HEK293 (cell line): ENCODE data around the gene TMEM255A.

Experiments used
- CTCF ChIA-PET: fragments of 350-600 bp; formaldehyde crosslinking; extraction: SDS; loops from one replicate; lab custom pipeline; 2021; ENCODE audit warnings: antibody characterized with exemption; lab: Yijun Ruan, JAX
- POLR2A ChIA-PET: fragments of 300-600 bp; formaldehyde crosslinking; extraction: SDS; loops from one replicate; lab custom pipeline; 2020; ENCODE audit warnings: antibody characterized with exemption, inconsistent platforms; lab: Yijun Ruan, JAX
- H3K27ac ChIP-seq: fragments of 200-500 bp; sonication (Bioruptor generic); 2 replicates; pipeline ENCODE4 v1.5.1; 2014; ENCODE audit warnings: low read depth, low read length, control low read depth, inconsistent platforms; ENCODE audit errors: extremely low read depth
- H3K36me3 ChIP-seq, 2 experiments: fragments of 200-500 bp in 1 of 2; sonication (Bioruptor generic) in 1 of 2; 1 replicate in 1 of 2; 2 replicates in 1 of 2; pipeline ENCODE4 v1.5.1; 2014 to 2017; ENCODE audit warnings: inconsistent platforms in 2 of 2, low read length in 2 of 2; ENCODE audit not compliant: control insufficient read depth in 2 of 2, insufficient read depth in 1 of 2
- H3K4me1 ChIP-seq: fragments of 200-500 bp; sonication (Bioruptor generic); 2 replicates; pipeline ENCODE4 v1.5.1; 2014; ENCODE audit warnings: mild to moderate bottlenecking, low read length, inconsistent platforms; ENCODE audit not compliant: control insufficient read depth, insufficient read depth
- H3K4me3 ChIP-seq: 2 replicates; pipeline ENCODE4 v1.5.1; 2011; ENCODE audit warnings: low read depth, mild to moderate bottlenecking, control low read depth, low read length, moderate library complexity
- H3K9me3 ChIP-seq: fragments of 200-500 bp; sonication (Bioruptor generic); 2 replicates; pipeline ENCODE4 v1.5.1; 2014; ENCODE audit warnings: low read depth, low read length, inconsistent platforms; ENCODE audit not compliant: control insufficient read depth, insufficient read depth
- FEZF1 ChIP-seq: fragments of 450-650 bp; formaldehyde crosslinking; IDR thresholded peaks from 2 replicates; pipeline ENCODE4 v1.5.1; 2016; ENCODE audit warnings: missing biosample characterization, missing genetic modification characterization
- MEIS1 ChIP-seq: sonication (generic); formaldehyde crosslinking; IDR thresholded peaks from 2 replicates; pipeline ENCODE4 v1.8.1; 2022; ENCODE audit warnings: missing genetic modification reagents, mild to moderate bottlenecking, borderline replicate concordance
- YY2 ChIP-seq: fragments of 450-650 bp; formaldehyde crosslinking; IDR thresholded peaks from 2 replicates; pipeline ENCODE4 v1.5.1; 2016; ENCODE audit warnings: missing biosample characterization, missing genetic modification characterization
- ZBTB10 ChIP-seq: fragments of 450-650 bp; formaldehyde crosslinking; IDR thresholded peaks from 2 replicates; pipeline ENCODE4 v1.5.1; 2016; ENCODE audit warnings: missing biosample characterization, missing genetic modification characterization
- ZBTB20 ChIP-seq: fragments of 450-650 bp; formaldehyde crosslinking; IDR thresholded peaks from 2 replicates; pipeline ENCODE4 v1.5.1; 2016; ENCODE audit warnings: missing biosample characterization, missing genetic modification characterization
- ZBTB44 ChIP-seq: fragments of 450-650 bp; IDR thresholded peaks from 2 replicates; pipeline ENCODE4 v1.5.1; 2018; ENCODE audit warnings: missing biosample characterization, mild to moderate bottlenecking, missing genetic modification characterization
- ZBTB6 ChIP-seq: fragments of 450-650 bp; formaldehyde crosslinking; IDR thresholded peaks from 2 replicates; pipeline ENCODE4 v1.5.1; 2017; ENCODE audit warnings: missing biosample characterization, missing genetic modification characterization
- ZIC2 ChIP-seq: fragments of 450-650 bp; formaldehyde crosslinking; IDR thresholded peaks from 2 replicates; pipeline ENCODE4 v1.5.1; 2016; ENCODE audit warnings: missing biosample characterization, missing genetic modification characterization
- ZNF221 ChIP-seq: fragments of 450-650 bp; formaldehyde crosslinking; IDR thresholded peaks from 2 replicates; pipeline ENCODE4 v1.5.1; 2017; ENCODE audit warnings: missing biosample characterization, missing genetic modification characterization, borderline replicate concordance
- ZNF341 ChIP-seq: fragments of 450-650 bp; formaldehyde crosslinking; IDR thresholded peaks from 2 replicates; pipeline ENCODE4; 2016; ENCODE audit warnings: low read depth, missing biosample characterization, missing genetic modification characterization
- ZNF394 ChIP-seq: fragments of 450-650 bp; formaldehyde crosslinking; IDR thresholded peaks from 2 replicates; pipeline ENCODE4 v1.5.1; 2016; ENCODE audit warnings: missing biosample characterization, missing genetic modification characterization, mild to moderate bottlenecking, moderate library complexity, borderline replicate concordance
- ZNF404 ChIP-seq: fragments of 450-650 bp; formaldehyde crosslinking; IDR thresholded peaks from 2 replicates; pipeline ENCODE4 v1.5.1; 2017; ENCODE audit warnings: missing biosample characterization, missing genetic modification characterization
- ZNF48 ChIP-seq: fragments of 450-650 bp; formaldehyde crosslinking; IDR thresholded peaks from 2 replicates; pipeline ENCODE4 v1.5.1; 2016; ENCODE audit warnings: missing biosample characterization, missing genetic modification characterization
- ZNF548 ChIP-seq: fragments of 450-650 bp; formaldehyde crosslinking; IDR thresholded peaks from 2 replicates; pipeline ENCODE4 v1.5.1; 2016; ENCODE audit warnings: missing biosample characterization, missing genetic modification characterization
- ZNF623 ChIP-seq: fragments of 450-650 bp; formaldehyde crosslinking; IDR thresholded peaks from 2 replicates; pipeline ENCODE4 v1.5.1; 2016; ENCODE audit warnings: missing biosample characterization, missing genetic modification characterization
- ZNF701 ChIP-seq: fragments of 450-650 bp; formaldehyde crosslinking; IDR thresholded peaks from 2 replicates; pipeline ENCODE4 v1.5.1; 2016; ENCODE audit warnings: missing biosample characterization, missing genetic modification characterization
- ZNF747 ChIP-seq: fragments of 450-650 bp; formaldehyde crosslinking; IDR thresholded peaks from 2 replicates; pipeline ENCODE4 v1.5.1; 2016; ENCODE audit warnings: missing biosample characterization, missing genetic modification characterization
- ZNF792 ChIP-seq: fragments of 450-650 bp; formaldehyde crosslinking; IDR thresholded peaks from 2 replicates; pipeline ENCODE4 v1.5.1; 2016; ENCODE audit warnings: missing biosample characterization, missing genetic modification characterization
- ZXDB ChIP-seq: fragments of 450-650 bp; formaldehyde crosslinking; IDR thresholded peaks from 2 replicates; pipeline ENCODE4 v1.5.1; 2016; ENCODE audit warnings: missing biosample characterization, missing genetic modification characterization
- TF ChIP-seq, protein P1 (sequence below): fragments of 450-650 bp; formaldehyde crosslinking; IDR thresholded peaks from 2 replicates; pipeline ENCODE4 v1.5.1; 2016; ENCODE audit warnings: missing biosample characterization, missing genetic modification characterization, borderline replicate concordance
- TF ChIP-seq, protein P2 (sequence below): fragments of 450-650 bp; formaldehyde crosslinking; IDR thresholded peaks from 2 replicates; pipeline ENCODE4 v1.5.1; 2016; ENCODE audit warnings: missing biosample characterization, missing genetic modification characterization
- TF ChIP-seq, protein P3 (sequence below): fragments of 450-650 bp; formaldehyde crosslinking; IDR thresholded peaks from 2 replicates; pipeline ENCODE4 v1.5.1; 2017; ENCODE audit warnings: missing biosample characterization, missing genetic modification characterization
- TF ChIP-seq, protein P4 (sequence below): fragments of 450-650 bp; formaldehyde crosslinking; IDR thresholded peaks from 2 replicates; pipeline ENCODE4 v1.5.1; 2017; ENCODE audit warnings: missing biosample characterization, missing genetic modification characterization

The TMEM255A gene

GRCh38 chrX:120294651-120295050 is 16.6 kb downstream of the TMEM255A start (continued):
- TF ChIP-seq, protein P1, sequence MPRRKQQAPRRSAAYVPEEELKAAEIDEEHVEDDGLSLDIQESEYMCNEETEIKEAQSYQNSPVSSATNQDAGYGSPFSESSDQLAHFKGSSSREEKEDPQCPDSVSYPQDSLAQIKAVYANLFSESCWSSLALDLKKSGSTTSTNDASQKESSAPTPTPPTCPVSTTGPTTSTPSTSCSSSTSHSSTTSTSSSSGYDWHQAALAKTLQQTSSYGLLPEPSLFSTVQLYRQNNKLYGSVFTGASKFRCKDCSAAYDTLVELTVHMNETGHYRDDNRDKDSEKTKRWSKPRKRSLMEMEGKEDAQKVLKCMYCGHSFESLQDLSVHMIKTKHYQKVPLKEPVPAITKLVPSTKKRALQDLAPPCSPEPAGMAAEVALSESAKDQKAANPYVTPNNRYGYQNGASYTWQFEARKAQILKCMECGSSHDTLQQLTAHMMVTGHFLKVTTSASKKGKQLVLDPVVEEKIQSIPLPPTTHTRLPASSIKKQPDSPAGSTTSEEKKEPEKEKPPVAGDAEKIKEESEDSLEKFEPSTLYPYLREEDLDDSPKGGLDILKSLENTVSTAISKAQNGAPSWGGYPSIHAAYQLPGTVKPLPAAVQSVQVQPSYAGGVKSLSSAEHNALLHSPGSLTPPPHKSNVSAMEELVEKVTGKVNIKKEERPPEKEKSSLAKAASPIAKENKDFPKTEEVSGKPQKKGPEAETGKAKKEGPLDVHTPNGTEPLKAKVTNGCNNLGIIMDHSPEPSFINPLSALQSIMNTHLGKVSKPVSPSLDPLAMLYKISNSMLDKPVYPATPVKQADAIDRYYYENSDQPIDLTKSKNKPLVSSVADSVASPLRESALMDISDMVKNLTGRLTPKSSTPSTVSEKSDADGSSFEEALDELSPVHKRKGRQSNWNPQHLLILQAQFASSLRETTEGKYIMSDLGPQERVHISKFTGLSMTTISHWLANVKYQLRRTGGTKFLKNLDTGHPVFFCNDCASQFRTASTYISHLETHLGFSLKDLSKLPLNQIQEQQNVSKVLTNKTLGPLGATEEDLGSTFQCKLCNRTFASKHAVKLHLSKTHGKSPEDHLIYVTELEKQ (tag by site-specific recombination), result no peak
- TF ChIP-seq, protein P2, sequence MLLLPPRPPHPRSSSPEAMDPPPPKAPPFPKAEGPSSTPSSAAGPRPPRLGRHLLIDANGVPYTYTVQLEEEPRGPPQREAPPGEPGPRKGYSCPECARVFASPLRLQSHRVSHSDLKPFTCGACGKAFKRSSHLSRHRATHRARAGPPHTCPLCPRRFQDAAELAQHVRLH, result no peak
- TF ChIP-seq ZNF341 (tag by site-specific recombination) (no peak), ZNF623 (no peak), ZNF394 (tag by site-specific recombination) (no peak)

GRCh38 chrX:120293015-120293414 is 18.2 kb downstream of the TMEM255A start:
- POLR2A ChIA-PET, result no interaction called here

More at GRCh38 chrX:120293015-120293414, 18.2 kb downstream of the TMEM255A start:
- CTCF ChIA-PET, result interaction anchor here (0.5 to 1.7 kb wide), 3 partner anchors 14 to 256 kb away, joined by 4 to 6 read pairs (median 5); no protein-coding TSS in a partner anchor
- no peak overlapping the region for H3K27ac ChIP-seq
- no peaks in the 10 kb centered on the region for H3K9me3 ChIP-seq
- TF ChIP-seq MEIS1 (CRISPR knock-in tag) (no peak), ZNF221 (tag by site-specific recombination) (no peak), YY2 (tag by site-specific recombination) (no peak), ZBTB44 (tag by site-specific recombination) (0 out of 2 replicates have a peak, but pooled peaks have one; percentile 12), ZNF701 (tag by site-specific recombination) (no peak), ZNF747 (tag by site-specific recombination) (no peak), ZBTB10 (no peak), ZNF792 (tag by site-specific recombination) (no peak), ZXDB (no peak), FEZF1 (tag by site-specific recombination) (peak; percentile 25; the same call in 1 of the 2 replicates), ZNF48 (no peak), ZNF404 (tag by site-specific recombination) (no peak), ZNF548 (tag by site-specific recombination) (no peak), ZBTB6 (tag by site-specific recombination) (no peak), ZBTB20 (tag by site-specific recombination) (no peak), ZIC2 (tag by site-specific recombination) (peak; percentile 70; the same call in 1 of the 2 replicates)
- TF ChIP-seq, protein P3, sequence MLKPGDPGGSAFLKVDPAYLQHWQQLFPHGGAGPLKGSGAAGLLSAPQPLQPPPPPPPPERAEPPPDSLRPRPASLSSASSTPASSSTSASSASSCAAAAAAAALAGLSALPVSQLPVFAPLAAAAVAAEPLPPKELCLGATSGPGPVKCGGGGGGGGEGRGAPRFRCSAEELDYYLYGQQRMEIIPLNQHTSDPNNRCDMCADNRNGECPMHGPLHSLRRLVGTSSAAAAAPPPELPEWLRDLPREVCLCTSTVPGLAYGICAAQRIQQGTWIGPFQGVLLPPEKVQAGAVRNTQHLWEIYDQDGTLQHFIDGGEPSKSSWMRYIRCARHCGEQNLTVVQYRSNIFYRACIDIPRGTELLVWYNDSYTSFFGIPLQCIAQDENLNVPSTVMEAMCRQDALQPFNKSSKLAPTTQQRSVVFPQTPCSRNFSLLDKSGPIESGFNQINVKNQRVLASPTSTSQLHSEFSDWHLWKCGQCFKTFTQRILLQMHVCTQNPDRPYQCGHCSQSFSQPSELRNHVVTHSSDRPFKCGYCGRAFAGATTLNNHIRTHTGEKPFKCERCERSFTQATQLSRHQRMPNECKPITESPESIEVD (tag by site-specific recombination), result 0 out of 2 replicates have a peak, but pooled peaks have one; percentile 35
- TF ChIP-seq, protein P4, sequence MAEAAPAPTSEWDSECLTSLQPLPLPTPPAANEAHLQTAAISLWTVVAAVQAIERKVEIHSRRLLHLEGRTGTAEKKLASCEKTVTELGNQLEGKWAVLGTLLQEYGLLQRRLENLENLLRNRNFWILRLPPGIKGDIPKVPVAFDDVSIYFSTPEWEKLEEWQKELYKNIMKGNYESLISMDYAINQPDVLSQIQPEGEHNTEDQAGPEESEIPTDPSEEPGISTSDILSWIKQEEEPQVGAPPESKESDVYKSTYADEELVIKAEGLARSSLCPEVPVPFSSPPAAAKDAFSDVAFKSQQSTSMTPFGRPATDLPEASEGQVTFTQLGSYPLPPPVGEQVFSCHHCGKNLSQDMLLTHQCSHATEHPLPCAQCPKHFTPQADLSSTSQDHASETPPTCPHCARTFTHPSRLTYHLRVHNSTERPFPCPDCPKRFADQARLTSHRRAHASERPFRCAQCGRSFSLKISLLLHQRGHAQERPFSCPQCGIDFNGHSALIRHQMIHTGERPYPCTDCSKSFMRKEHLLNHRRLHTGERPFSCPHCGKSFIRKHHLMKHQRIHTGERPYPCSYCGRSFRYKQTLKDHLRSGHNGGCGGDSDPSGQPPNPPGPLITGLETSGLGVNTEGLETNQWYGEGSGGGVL (tag by site-specific recombination), result no peak
- no peaks in the 10 kb centered on the region for H3K4me1 ChIP-seq
- peaks cover 0 to 5% of the 10 kb centered on the region in 2 experiments; a peak in 1 of 3 replicates for H3K36me3 ChIP-seq
- H3K4me3 ChIP-seq, result no peak overlapping the region
